Mesenteric fat pad (tissue), 1 donor: ENCODE results near the gene MAP2K3. TPM values are rescaled to one million over a fixed set of nuclear protein-coding genes. Genes with fewer than 3 reads are reported as not detected.
"Not testable (repeated sequence)": the region's sequence is repeated elsewhere in the genome, so short reads cannot be mapped to it uniquely, and the experiment has no call there.

Source experiments
- DNase-seq: peaks from one replicate; pipeline ENCODE4 v3.0.0-alpha.2; 2020; ENCODE audit warnings: low spot score
- total RNA-seq: library from RNA; stranded (reverse); fragmentation: NEBNext Ultra II Directional; extraction: Animal tissue kit (Norgen Biotek cat#: 25700); gene quantifications from one replicate; pipeline ENCODE4 v1.2.1, GENCODE V29; 2021
- donor health status: DM: yes; HTN: yes; CAD: no.

MAP2K3 gene
- total RNA-seq, 1 donor from 2014 or later = 103 TPM

DNA sequence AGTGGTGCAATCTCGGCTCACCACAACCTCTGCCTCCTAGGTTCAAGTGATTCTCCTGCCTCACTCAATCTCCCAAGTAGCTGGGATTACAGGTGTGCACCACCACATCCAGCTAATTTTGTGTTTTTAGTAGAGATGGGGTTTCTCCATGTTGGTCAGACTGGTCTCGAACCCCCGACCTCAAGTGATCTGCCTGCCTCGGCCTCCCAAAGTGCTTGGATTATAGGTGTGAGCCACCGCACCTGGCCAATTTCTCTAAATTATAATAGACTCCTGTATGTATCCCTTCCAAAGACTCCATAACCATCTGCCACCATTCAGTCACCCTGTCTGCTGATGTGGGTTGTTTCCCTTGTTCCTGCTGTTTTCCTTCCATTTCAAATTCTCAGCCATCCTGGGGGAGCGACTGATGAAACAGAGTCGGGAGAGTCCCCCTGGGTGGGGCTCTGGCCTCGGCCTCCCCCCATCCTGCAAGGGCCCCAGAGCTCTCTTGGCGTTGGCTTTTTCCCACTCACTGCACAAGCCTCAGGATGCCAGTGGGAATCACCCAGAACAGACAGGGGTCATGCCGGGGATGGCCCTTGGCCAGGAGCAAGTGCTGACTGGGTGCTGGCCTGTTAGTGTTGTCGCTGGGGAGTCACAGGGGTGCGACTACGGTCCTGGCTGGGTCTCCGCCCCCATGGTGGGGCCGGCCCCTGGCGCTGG is 25.7 kb downstream of the MAP2K3 start:
- peak; percentile 79 for DNase-seq

- peak; percentile 85 for DNase-seq
These were observed 26.5 kb downstream of the MAP2K3 start for GRCh38 chr17:21310766-21311602.

- DNase-seq = peak; percentile 67
These were observed 28.8 kb downstream of the MAP2K3 start for GRCh38 chr17:21313320-21313719.

DNA sequence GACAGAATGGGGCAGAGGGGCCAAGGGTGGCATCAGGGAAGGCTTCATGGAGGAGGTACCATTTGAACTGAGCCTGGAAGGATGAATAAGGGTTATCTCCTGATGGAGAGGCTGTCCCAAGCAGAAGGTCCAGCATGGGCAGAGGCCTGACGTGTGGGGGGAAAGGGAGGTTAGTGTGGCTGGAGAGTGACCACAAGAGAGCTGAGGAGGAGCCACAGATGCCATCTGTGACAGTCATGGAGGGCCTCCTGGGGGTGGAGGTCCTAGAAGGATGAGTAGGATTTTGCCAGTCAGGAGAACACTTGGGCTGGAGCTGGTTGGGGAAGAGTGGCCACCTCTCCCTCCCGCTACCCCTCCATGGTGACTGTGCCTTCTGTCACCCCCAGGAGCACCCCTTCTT is 29.2 kb downstream of the MAP2K3 start:
- not testable (repeated sequence) for DNase-seq

DNA sequence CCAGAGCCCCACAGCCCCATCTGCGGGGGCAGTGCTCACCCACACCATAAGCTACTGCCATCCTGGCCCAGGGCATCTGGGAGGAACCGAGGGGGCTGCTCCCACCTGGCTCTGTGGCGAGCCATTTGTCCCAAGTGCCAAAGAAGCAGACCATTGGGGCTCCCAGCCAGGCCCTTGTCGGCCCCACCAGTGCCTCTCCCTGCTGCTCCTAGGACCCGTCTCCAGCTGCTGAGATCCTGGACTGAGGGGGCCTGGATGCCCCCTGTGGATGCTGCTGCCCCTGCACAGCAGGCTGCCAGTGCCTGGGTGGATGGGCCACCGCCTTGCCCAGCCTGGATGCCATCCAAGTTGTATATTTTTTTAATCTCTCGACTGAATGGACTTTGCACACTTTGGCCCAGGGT is 29.8 kb downstream of the MAP2K3 start:
- DNase-seq = peak; percentile 84

DNA sequence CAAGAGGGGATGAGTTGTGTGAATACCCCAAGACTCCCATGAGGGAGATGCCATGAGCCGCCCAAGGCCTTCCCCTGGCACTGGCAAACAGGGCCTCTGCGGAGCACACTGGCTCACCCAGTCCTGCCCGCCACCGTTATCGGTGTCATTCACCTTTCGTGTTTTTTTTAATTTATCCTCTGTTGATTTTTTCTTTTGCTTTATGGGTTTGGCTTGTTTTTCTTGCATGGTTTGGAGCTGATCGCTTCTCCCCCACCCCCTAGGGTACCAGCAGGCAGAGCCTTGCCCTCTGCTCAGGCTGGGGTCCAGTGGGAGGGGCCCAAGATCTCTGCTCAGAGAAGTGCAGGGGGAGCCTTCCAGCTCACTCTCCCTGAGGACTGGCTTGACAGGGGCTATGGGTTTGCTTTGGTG is 30.2 kb downstream of the MAP2K3 start:
- DNase-seq = peak; percentile 64

- peak; percentile 79 for DNase-seq
These were observed 30.9 kb downstream of the MAP2K3 start for GRCh38 chr17:21315246-21316000.

- peak; percentile 68 for DNase-seq
These were observed 31.8 kb downstream of the MAP2K3 start for GRCh38 chr17:21316212-21316886.

- DNase-seq = peak; percentile 81
These were observed 32.5 kb downstream of the MAP2K3 start for GRCh38 chr17:21316887-21317500.

DNA sequence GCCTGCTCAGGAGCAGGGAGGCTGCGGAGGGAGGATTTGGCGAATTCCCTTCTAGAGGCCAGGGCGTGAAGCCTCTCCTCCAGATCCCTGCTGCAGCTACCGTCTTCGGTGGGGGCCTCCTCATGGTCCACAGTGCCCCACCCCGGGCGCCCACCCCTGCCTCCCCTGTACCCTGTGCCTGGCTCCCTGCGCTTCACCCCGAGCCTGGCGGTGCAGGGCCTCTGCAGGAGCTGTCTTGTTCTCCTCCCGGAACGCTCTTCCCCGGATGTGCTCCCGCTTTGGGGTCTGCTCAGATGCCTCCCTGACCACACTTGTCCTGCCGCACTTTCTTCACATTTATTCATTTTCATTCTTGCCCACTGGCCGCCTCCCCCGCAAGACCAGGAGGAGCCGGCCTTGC is 33.3 kb downstream of the MAP2K3 start:
- peak; percentile 89 for DNase-seq

DNA sequence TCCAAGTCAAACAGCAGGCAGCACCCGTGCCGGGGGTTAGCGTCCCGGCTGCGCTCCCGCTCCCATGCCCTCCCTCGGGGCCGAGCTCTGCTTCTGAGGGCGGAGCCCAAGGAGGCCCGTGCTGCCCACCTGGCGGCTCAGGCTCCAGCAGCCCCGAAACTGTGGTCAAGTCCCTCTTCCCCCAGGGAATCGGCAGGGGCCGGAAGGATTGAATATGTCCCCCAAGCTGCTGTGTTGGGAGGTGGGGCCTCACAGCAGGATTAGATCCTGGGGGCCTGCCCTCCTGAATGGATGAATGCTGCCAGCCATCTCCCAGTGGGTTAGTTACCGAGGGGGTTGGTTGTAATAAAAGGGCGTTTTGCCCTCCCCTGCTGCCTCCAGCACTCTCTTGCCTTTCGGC is 33.9 kb downstream of the MAP2K3 start:
- DNase-seq = peak; percentile 89

DNA sequence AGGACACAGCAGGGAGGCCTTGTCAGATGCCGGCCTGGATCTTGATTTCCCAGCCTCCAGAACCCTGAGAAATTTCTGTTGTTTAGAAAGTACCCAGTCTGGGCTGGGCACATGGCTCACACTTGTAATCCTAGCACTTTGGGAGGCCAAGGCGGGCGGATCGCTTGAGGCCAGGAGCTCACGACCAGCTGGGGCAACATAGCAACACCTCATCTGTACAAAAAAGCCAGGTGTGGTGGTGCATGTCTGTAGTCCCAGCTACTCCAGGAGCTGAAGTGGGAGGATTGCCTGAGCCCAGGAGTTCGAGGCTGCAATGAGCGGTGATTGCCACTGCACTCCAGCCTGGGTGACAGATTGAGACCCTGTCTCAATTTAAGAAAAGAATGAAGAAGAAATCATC is 34.3 kb downstream of the MAP2K3 start:
- peak; percentile 53 for DNase-seq

GRCh38 chr17:21319256-21319655 is 34.7 kb downstream of the MAP2K3 start:
- DNase-seq = peak; percentile 74

- DNase-seq = peak; percentile 89
These were observed 35.3 kb downstream of the MAP2K3 start for GRCh38 chr17:21319686-21320375.

- DNase-seq = peak; percentile 60
These were observed 35.9 kb downstream of the MAP2K3 start for GRCh38 chr17:21320430-21320829.

- peak; percentile 83 for DNase-seq
These were observed 36.5 kb downstream of the MAP2K3 start for GRCh38 chr17:21321061-21321460.

DNA sequence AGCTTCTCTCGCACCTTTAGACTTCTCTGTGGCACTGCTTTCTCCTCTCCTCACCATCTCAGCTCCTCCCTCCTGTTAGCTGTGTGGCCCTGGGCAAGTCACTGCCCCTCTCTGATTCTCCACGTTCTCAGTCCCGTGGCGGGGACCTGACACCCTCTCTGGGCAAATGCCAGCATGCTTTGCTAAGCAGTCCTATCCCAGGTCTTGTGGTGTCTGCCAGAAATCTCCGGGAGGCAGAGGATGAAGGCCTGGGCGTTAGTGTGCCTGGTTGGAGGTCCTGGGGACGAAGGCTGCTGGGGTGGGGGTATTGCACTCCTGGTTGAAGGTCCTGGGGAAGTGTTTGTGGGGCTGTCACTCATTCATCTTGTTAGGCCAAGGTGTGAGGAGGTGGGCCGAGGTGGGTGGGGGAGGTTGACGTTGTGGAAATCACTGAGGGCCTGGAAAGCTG is 37.3 kb downstream of the MAP2K3 start:
- peak; percentile 77 for DNase-seq

- DNase-seq = peak; percentile 88
These were observed 39.0 kb downstream of the MAP2K3 start for GRCh38 chr17:21323257-21324111.

DNA sequence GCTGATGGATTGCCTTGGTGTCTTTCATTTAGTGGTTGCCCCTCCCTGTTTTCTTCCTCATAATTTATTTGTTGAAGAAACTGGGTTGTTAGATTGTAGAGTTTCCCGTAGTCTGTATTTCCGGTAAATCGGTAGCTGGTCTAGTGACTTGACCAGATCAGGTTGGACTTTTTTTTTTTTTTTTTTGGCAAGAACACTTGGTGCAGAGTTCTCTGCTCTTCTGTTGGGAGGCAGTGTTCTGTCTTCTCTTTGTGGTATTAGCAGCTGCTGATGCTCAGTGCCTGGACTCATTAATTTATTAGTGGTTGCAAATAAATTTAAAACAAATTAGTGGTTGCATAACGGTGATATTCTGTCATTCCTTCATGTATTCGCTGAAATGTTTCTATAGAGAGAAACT is 40.2 kb downstream of the MAP2K3 start:
- DNase-seq = not testable (repeated sequence)
